Limb (tissue), 2 donors: Measurements from ENCODE around the gene LAMA2.

ENCODE experiments used
- DNase-seq, 2 donors: peaks; one replicate each; pipeline ENCODE4 v3.0.0-alpha.2; 2016; ENCODE audit errors: extremely low spot score in 2 of 2

Gene LAMA2

GRCh38 chr6:129510950-129511349, 628.0 kb downstream of the LAMA2 start:
- no peak for DNase-seq

- DNase-seq = no peak
Measured at GRCh38 chr6:129513471-129513870, 630.5 kb downstream of the LAMA2 start.

GRCh38 chr6:129515004-129515403, 632.1 kb downstream of the LAMA2 start:
- no peak for DNase-seq

- no peak for DNase-seq
Measured at GRCh38 chr6:129516005-129516404, 633.1 kb downstream of the LAMA2 start.

GRCh38 chr6:129516787-129517186, 633.8 kb downstream of the LAMA2 start:
- DNase-seq = no peak

GRCh38 chr6:129517288-129517687, 634.4 kb downstream of the LAMA2 start:
- no peak for DNase-seq

- no peak for DNase-seq
Measured at GRCh38 chr6:129519750-129520149, 636.8 kb downstream of the LAMA2 start.

GRCh38 chr6:129521946-129522345, 639.0 kb downstream of the LAMA2 start:
- DNase-seq = no peak

GRCh38 chr6:129523816-129524215, 640.9 kb downstream of the LAMA2 start:
- DNase-seq = no peak

- no peak for DNase-seq
Measured at GRCh38 chr6:129525055-129525454, 642.1 kb downstream of the LAMA2 start.

GRCh38 chr6:129534926-129535325, 652.0 kb downstream of the LAMA2 start:
- DNase-seq = no peak

- no peak for DNase-seq
Measured at GRCh38 chr6:129536271-129536670, 653.3 kb downstream of the LAMA2 start.

- no peak for DNase-seq
Measured at GRCh38 chr6:129539032-129539431, 656.1 kb downstream of the LAMA2 start.

- DNase-seq = no peak
Measured at GRCh38 chr6:129542705-129543104, 659.8 kb downstream of the LAMA2 start.

GRCh38 chr6:129543981-129544380, 661.0 kb downstream of the LAMA2 start:
- no peak for DNase-seq

GRCh38 chr6:129544892-129545612, 662.1 kb downstream of the LAMA2 start:
- DNase-seq = no peak

- DNase-seq = no peak
Measured at GRCh38 chr6:129546702-129547101, 663.8 kb downstream of the LAMA2 start.

GRCh38 chr6:129551486-129551885, 668.5 kb downstream of the LAMA2 start:
- no peak for DNase-seq

GRCh38 chr6:129552413-129552812, 669.5 kb downstream of the LAMA2 start:
- no peak for DNase-seq

GRCh38 chr6:129555206-129555832, 672.4 kb downstream of the LAMA2 start:
- no peak for DNase-seq

- no peak for DNase-seq
Measured at GRCh38 chr6:129558248-129558647, 675.3 kb downstream of the LAMA2 start.

- no peak for DNase-seq
Measured at GRCh38 chr6:129565366-129565765, 682.4 kb downstream of the LAMA2 start.

- no peak for DNase-seq
Measured at GRCh38 chr6:129565811-129566210, 682.9 kb downstream of the LAMA2 start.
